GM18498 (cell line): ENCODE data around the gene CSNK1D.
"Not testable (repeated sequence)": the region's sequence is repeated elsewhere in the genome, so short reads cannot be mapped to it uniquely, and the experiment has no call there.

ENCODE experiments used
- ATAC-seq: cut with Tn5 transposase; IDR thresholded peaks from one replicate; pipeline ENCODE4 v1.9.1; 2021; ENCODE audit warnings: mild to moderate bottlenecking, moderate library complexity; ENCODE audit not compliant: unreplicated experiment

The CSNK1D gene

GRCh38 chr17:82275326-82275725, 1.8 kb upstream of the CSNK1D start:
- ATAC-seq, result no peak

- ATAC-seq, result no peak
Observed at GRCh38 chr17:82274134-82275020, 877 bp upstream of the CSNK1D start.

- no peak for ATAC-seq
Observed at GRCh38 chr17:82272495-82273326, 789 bp downstream of the CSNK1D start.

- ATAC-seq, result no peak
Observed at GRCh38 chr17:82271401-82271800, 2.1 kb downstream of the CSNK1D start.

- no peak for ATAC-seq
Observed at GRCh38 chr17:82270651-82271050, 2.8 kb downstream of the CSNK1D start.

GRCh38 chr17:82269882-82270500, 3.5 kb downstream of the CSNK1D start:
- no peak for ATAC-seq

- ATAC-seq, result no peak
Observed at GRCh38 chr17:82269138-82269881, 4.2 kb downstream of the CSNK1D start.

GRCh38 chr17:82267575-82268379, 5.7 kb downstream of the CSNK1D start:
- ATAC-seq, result no peak

- no peak for ATAC-seq
Observed at GRCh38 chr17:82266142-82266541, 7.4 kb downstream of the CSNK1D start.

- no peak for ATAC-seq
Observed at GRCh38 chr17:82263641-82264040, 9.9 kb downstream of the CSNK1D start.

- no peak for ATAC-seq
Observed at GRCh38 chr17:82262344-82262743, 11.2 kb downstream of the CSNK1D start.

- not testable (repeated sequence) for ATAC-seq
Observed at GRCh38 chr17:82259972-82260961, 13.2 kb downstream of the CSNK1D start.

GRCh38 chr17:82258555-82258954, 14.9 kb downstream of the CSNK1D start:
- no peak for ATAC-seq

GRCh38 chr17:82257473-82257872, 16.0 kb downstream of the CSNK1D start:
- no peak for ATAC-seq

GRCh38 chr17:82256242-82256885, 17.1 kb downstream of the CSNK1D start:
- ATAC-seq, result no peak

- ATAC-seq, result no peak
Observed at GRCh38 chr17:82255402-82255972, 18.0 kb downstream of the CSNK1D start.

- ATAC-seq, result not testable (repeated sequence)
Observed at GRCh38 chr17:82254746-82255145, 18.8 kb downstream of the CSNK1D start.

- not testable (repeated sequence) for ATAC-seq
Observed at GRCh38 chr17:82254096-82254495, 19.4 kb downstream of the CSNK1D start.
